HFF-Myc (cell line): ENCODE measurements around the gene HES3.

Source experiments
- DNase-seq: peaks from one replicate; pipeline ENCODE4 v3.0.0-alpha.2; 2011; ENCODE audit warnings: low read depth; ENCODE audit errors: extremely low read depth
- H3K4me3 ChIP-seq: replicated peaks from 2 replicates; pipeline ENCODE4 v1.5.1; 2011; ENCODE audit warnings: low read depth, mild to moderate bottlenecking, control low read depth, low read length
- TF ChIP-seq, protein P1 (sequence below): IDR thresholded peaks from 2 replicates; pipeline ENCODE4 v1.5.1; 2012; ENCODE audit warnings: mild to moderate bottlenecking, low read depth, low read length, control low read depth; ENCODE audit errors: missing control alignments

Gene HES3

DNA sequence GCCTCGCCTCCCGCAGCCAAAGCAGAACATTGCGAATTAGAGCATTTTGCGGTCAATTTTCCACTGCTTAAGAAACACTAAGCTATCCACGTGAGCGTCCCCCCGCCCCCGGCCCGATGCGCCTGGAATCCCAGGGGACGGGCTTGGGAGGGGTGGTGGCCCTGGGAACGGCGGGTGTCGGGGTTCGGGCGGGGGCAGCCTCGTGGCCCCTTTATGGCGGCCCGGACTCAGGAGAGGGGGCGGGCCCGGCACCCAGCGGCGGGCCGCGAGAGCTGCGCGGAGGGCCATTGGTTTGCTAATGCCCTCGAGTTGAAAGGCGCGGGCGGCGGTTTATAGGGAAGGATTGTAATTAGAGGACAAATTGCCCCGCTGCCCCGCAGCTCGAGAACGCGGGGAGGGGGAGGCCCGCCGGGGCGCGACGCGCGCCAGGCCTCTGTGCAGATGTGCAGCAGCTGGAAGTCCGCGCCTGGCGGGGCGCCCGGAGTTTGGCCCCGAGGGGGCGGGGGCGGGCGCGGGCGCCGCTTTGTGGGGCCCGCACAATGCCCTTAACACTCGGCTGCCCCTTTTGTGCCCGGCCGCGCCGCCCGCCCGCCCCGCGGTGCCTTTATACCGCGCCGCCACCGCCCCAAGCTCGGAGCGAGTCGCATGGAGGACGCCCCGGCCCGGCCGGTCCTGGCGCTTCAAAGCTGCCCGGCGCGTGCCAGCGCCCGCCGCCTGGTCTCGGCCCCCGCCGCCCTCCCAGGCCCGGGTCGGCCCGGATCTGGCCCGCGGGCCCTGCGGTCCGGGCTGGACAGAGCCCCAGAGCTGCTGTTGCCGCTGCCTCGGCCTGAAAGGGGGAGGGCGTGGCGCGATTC, 1.9 kb upstream of the HES3 start:
- DNase-seq, result no peak
- TF ChIP-seq, protein P1, sequence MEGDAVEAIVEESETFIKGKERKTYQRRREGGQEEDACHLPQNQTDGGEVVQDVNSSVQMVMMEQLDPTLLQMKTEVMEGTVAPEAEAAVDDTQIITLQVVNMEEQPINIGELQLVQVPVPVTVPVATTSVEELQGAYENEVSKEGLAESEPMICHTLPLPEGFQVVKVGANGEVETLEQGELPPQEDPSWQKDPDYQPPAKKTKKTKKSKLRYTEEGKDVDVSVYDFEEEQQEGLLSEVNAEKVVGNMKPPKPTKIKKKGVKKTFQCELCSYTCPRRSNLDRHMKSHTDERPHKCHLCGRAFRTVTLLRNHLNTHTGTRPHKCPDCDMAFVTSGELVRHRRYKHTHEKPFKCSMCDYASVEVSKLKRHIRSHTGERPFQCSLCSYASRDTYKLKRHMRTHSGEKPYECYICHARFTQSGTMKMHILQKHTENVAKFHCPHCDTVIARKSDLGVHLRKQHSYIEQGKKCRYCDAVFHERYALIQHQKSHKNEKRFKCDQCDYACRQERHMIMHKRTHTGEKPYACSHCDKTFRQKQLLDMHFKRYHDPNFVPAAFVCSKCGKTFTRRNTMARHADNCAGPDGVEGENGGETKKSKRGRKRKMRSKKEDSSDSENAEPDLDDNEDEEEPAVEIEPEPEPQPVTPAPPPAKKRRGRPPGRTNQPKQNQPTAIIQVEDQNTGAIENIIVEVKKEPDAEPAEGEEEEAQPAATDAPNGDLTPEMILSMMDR, result no peak
- H3K4me3 ChIP-seq, result 0 out of 2 replicates have a peak overlapping the region, but pooled peaks have one; percentile 4

DNA sequence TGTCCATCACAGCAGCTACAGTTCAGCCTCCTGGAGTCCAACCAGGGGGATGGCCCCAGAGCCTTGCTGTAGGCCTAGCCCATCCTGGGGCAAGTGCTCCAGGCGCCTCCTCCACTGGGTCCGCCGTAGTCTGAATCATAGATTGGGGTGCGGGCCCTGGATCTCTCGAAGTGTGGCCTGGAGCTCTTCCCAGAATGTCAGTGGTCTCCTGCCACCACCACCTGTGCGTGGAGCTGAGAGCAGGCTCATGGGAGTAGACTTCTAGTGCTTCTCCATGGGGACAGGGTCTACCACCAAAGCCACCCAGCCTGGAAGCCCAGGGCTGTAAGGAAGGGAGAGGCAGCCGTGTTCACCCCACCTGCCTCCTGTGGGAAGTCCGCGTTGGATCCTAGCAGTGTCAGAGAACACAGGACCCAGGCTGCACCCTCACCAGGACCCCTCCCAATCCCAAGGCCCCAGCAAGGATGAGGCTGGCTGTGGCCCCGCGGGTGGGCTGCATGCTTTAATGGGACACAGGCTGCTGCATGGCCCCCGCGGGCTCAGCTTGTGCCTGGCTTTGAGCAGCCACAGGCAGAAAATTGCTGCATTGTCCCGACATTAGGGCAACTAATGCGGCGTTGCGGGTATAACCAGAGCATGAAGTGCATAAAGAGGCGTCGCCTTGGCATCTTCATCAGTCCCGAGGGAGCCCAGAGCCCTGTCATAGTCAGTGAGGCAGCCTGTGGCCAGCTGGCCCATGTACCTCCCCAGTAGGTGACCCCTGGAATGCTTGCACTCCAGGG, 735 bp upstream of the HES3 start:
- TF ChIP-seq, protein P1, result no peak
- DNase-seq, result no peak
- H3K4me3 ChIP-seq, result no peak overlapping the region

DNA sequence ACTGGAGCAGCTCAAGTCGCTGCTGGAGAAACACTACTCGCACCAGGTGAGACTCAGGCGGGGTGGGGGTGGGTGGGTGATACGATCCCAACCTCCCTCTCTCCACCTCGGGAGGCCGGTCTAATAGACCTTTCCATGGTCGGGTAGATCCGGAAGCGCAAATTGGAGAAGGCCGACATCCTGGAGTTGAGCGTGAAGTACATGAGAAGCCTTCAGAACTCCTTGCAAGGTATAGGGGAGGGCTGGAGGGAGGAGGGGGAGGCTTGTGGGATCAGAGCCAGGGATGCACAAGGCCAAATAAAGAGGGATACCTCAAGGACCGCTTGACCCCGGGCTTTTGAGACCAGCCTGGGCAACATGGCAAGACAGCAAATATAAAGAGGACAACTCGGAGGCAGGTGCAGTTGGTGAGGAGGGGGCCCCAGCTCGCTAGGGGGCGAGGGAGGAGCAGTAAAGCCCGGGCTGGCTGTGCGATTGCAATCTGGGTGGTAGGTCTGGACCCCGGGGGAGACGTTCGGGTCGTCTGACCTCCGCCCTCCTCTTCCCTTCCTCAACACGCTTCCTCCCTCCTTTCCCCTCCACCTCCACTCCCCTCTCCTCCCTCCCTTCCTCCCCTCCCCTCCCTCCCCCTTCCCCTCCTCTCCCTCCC, 546 bp downstream of the HES3 start:
- DNase-seq, result no peak
- TF ChIP-seq, protein P1, result no peak
- H3K4me3 ChIP-seq, result no peak overlapping the region

DNA sequence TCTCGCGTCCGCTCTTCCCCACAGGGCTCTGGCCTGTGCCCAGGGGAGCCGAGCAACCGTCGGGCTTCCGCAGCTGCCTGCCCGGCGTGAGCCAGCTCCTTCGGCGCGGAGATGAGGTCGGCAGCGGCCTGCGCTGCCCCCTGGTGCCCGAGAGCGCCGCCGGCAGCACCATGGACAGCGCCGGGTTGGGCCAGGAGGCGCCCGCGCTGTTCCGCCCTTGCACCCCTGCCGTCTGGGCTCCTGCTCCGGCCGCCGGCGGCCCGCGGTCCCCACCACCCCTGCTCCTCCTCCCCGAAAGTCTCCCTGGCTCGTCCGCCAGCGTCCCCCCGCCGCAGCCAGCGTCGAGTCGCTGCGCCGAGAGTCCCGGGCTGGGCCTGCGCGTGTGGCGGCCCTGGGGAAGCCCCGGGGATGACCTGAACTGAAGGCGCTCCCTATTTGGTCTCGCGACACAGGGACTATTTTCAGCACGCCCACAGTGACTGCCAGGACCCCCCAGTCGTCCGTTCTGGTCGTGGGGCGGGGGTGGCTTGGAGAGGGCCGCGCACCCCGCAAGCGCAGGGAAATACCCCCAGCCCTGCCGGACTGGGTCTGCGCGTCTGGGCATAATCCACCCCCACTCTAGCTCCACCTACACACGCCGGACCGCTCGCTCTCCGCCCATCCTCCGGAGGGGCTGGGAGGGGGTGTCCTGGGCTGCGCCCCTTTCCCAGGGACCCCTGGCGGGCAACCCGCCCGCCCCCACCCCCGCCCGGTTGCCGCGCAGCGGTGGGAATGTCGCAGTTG, 1.3 kb downstream of the HES3 start:
- peak overlapping the region; percentile 14 for H3K4me3 ChIP-seq
- DNase-seq, result no peak

DNA sequence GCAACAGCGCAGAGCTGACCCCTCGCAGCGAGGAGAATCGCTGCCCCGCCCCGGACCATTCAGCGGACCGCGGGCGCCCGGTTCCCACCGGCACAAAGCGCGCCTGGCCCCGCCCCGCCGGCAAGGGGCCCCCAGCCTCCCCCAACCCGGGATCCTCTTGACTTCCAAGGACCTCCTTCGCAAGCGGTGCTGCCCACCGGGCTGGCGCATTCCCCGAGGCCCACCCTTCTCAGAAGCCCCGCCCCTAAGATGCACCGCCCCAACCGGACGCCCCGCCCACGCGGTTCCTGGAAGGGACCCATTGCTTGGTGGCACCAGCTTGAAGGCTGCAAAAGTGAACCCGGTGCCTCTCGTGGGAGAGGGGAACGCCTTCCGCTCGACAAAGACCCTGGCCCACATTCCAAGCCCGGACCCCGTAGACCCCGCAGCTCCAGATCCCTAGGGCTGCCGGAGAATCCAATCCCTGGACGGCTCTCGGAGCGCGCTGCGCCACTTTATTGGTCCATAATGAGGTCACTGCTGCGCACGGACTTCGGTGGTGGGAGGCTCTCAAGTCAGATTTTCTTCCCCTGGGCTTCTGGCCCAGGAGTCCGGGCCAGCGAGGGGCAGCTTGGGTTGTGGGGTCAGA, 2.0 kb downstream of the HES3 start:
- peak overlapping the region; percentile 14 for H3K4me3 ChIP-seq
- TF ChIP-seq, protein P1, result no peak
- DNase-seq, result no peak

More for the DNA sequence above, 1.3 kb downstream of the HES3 start:
- TF ChIP-seq, protein P1, result peak; percentile 83
